B cell (primary cell): ENCODE data around the gene WDFY2. TPM values are rescaled to one million over a fixed set of nuclear protein-coding genes. Genes with fewer than 3 reads are reported as not detected.

Experiments used
- ATAC-seq: fragments of 200-7000 bp; cut with Tn5 transposase; one replicate; pipeline ENCODE4 v1.10.0; 2021; ENCODE audit warnings: low read depth, mild to moderate bottlenecking, moderate number of reproducible peaks, moderate library complexity
- CTCF ChIA-PET: fragments of 350-600 bp; sonication (Branson Sonifier 250); formaldehyde crosslinking; loops from one replicate; lab custom pipeline; 2021; ENCODE audit warnings: antibody characterized with exemption, inconsistent platforms; lab: Charles Lee
- POLR2A ChIA-PET: fragments of 350-600 bp; sonication (Branson Sonifier 250); formaldehyde crosslinking; loops from one replicate; lab custom pipeline; 2021; ENCODE audit warnings: antibody characterized with exemption; lab: Charles Lee
- DNase-seq: peaks from one replicate; pipeline ENCODE4 v3.0.0; 2013
- H2AFZ ChIP-seq: 2 replicates; pipeline ENCODE4 v1.6.1; 2012; ENCODE audit warnings: mild to moderate bottlenecking, low read depth, low read length; ENCODE audit not compliant: insufficient read depth, poor library complexity, severe bottlenecking
- H3K27ac ChIP-seq, 2 donors: 1 replicate in 1 of 2; 2 replicates in 1 of 2; pipeline ENCODE4 v1.5.1; 2012 to 2013; ENCODE audit warnings: low read length in 2 of 2, mild to moderate bottlenecking in 2 of 2, moderate library complexity in 1 of 2
- H3K27me3 ChIP-seq, 4 experiments: fragments of 200-600 bp in 1 of 4; sonication (generic) in 1 of 4; replicated peaks in 1 of 4; 1 replicate in 2 of 4; 2 replicates in 2 of 4; pipeline versions ENCODE4 v1.6.1 to v1.7.0; 2013 to 2016; ENCODE audit warnings: low read length in 3 of 4, mild to moderate bottlenecking in 2 of 4, mixed read lengths in 1 of 4, moderate library complexity in 1 of 4; ENCODE audit not compliant: insufficient read depth in 4 of 4, control insufficient read depth in 3 of 4; ENCODE audit errors: control extremely low read depth in 1 of 4
- H3K36me3 ChIP-seq, 2 experiments: replicated peaks in 1 of 2; 1 replicate in 1 of 2; 2 replicates in 1 of 2; pipeline versions ENCODE4 v1.6.1 to v1.7.1; 2013; ENCODE audit warnings: low read length in 1 of 2; ENCODE audit not compliant: insufficient read depth in 2 of 2, control insufficient read depth in 1 of 2; ENCODE audit errors: control extremely low read depth in 1 of 2, extremely low read depth in 1 of 2
- H3K4me1 ChIP-seq, 2 donors: fragments of 200-600 bp in 1 of 2; sonication (generic) in 1 of 2; 1 replicate in 1 of 2; 2 replicates in 1 of 2; pipeline versions ENCODE4 v1.5.1 to v1.6.1; 2013 to 2017; ENCODE audit warnings: low read length in 2 of 2; ENCODE audit not compliant: control insufficient read depth in 2 of 2, insufficient read depth in 2 of 2
- H3K4me2 ChIP-seq: replicated peaks from 2 replicates; pipeline ENCODE3; 2012; ENCODE audit warnings: mild to moderate bottlenecking, low read depth, low read length; ENCODE audit not compliant: poor library complexity, severe bottlenecking
- H3K4me3 ChIP-seq, 5 experiments: fragments of 200-600 bp in 1 of 5; sonication (generic) in 1 of 5; 1 replicate in 3 of 5; 2 replicates in 2 of 5; pipeline versions ENCODE4 v1.5.1 to v1.7.0; 2011 to 2016; ENCODE audit warnings: low read length in 4 of 5, mild to moderate bottlenecking in 4 of 5, low read depth in 2 of 5, control low read depth in 1 of 5, moderate library complexity in 1 of 5; ENCODE audit not compliant: insufficient read depth in 1 of 5; ENCODE audit errors: control extremely low read depth in 1 of 5, extremely low read depth in 1 of 5
- H3K79me2 ChIP-seq: fragments of 200-600 bp; sonication (generic); one replicate; pipeline ENCODE4 v1.6.0; 2016; ENCODE audit warnings: low read length; ENCODE audit not compliant: control insufficient read depth, insufficient read depth
- H3K9ac ChIP-seq: fragments of 200-600 bp; sonication (generic); 2 replicates; pipeline ENCODE4 v1.6.1; 2017; ENCODE audit warnings: mild to moderate bottlenecking, low read length, moderate library complexity
- H3K9me3 ChIP-seq, 3 donors: one replicate each; pipeline versions ENCODE4 v1.6.1 to v1.7.1; 2013; ENCODE audit warnings: low read length in 2 of 3; ENCODE audit not compliant: control insufficient read depth in 2 of 3, insufficient read depth in 1 of 3; ENCODE audit errors: control extremely low read depth in 1 of 3
- H4K20me1 ChIP-seq: 2 replicates; pipeline ENCODE4 v1.6.0; 2012; ENCODE audit warnings: mild to moderate bottlenecking, low read length; ENCODE audit not compliant: insufficient read depth, control insufficient read depth, poor library complexity, severe bottlenecking
- H3K27ac Mint-ChIP-seq: one replicate; pipeline ENCODE4 v1.8.0; 2021; ENCODE audit warnings: mixed read lengths
- H3K27me3 Mint-ChIP-seq: one replicate; pipeline ENCODE4 v1.8.0; 2021; ENCODE audit warnings: mixed read lengths
- H3K4me1 Mint-ChIP-seq: one replicate; pipeline ENCODE4 v1.8.0; 2021; ENCODE audit warnings: mixed read lengths
- H3K4me3 Mint-ChIP-seq: one replicate; pipeline ENCODE4 v1.8.0; 2021; ENCODE audit warnings: mixed read lengths
- H3K9me3 Mint-ChIP-seq: one replicate; pipeline ENCODE4 v1.8.0; 2022; ENCODE audit warnings: mixed read lengths; ENCODE audit not compliant: insufficient read depth
- EZH2 ChIP-seq: IDR thresholded peaks from 2 replicates; pipeline ENCODE4 v1.6.1; 2012; ENCODE audit warnings: borderline replicate concordance, low read depth, mild to moderate bottlenecking, moderate library complexity, low read length; ENCODE audit not compliant: insufficient read depth, poor library complexity, severe bottlenecking
- WGBS: methylation state at CpG from one replicate; pipeline ENCODE4 v1.1.5; 2013; ENCODE audit warnings: missing lambda C conversion rate; ENCODE audit not compliant: insufficient coverage; 5-methylcytosine and 5-hydroxymethylcytosine counted together
- intact Hi-C: fragments of 100-400 bp; cut with micrococcal nuclease; formaldehyde crosslinking; loops from one replicate; pipeline ENCODE4 v1.10.0; 2022
- polyA plus RNA-seq: library from polyadenylated mRNA; depleted of rRNA; stranded (reverse); fragments of >200 nt; gene quantifications from 2 replicates; pipeline ENCODE4 v1.2.3, GENCODE V29; 2012
- total RNA-seq, 2 donors: library from RNA; stranded (reverse); fragments of 120-200 nt in 1 of 2; gene quantifications; 1 replicate in 1 of 2; 2 replicates in 1 of 2; pipeline versions ENCODE4 v1.2.3 to v1.2.4, GENCODE V29; 2013 to 2022
- TF ChIP-seq, protein P1 (sequence below): fragments of 200-600 bp; IDR thresholded peaks from one replicate; pipeline ENCODE4 v1.8.0; 2022; ENCODE audit warnings: antibody characterized with exemption, mild to moderate bottlenecking

Gene WDFY2
- total and polyA plus RNA-seq, 2 donors (not counting 1 experiment from before 2014, with no cell fraction given) = 12.4 to 47.7 TPM

DNA sequence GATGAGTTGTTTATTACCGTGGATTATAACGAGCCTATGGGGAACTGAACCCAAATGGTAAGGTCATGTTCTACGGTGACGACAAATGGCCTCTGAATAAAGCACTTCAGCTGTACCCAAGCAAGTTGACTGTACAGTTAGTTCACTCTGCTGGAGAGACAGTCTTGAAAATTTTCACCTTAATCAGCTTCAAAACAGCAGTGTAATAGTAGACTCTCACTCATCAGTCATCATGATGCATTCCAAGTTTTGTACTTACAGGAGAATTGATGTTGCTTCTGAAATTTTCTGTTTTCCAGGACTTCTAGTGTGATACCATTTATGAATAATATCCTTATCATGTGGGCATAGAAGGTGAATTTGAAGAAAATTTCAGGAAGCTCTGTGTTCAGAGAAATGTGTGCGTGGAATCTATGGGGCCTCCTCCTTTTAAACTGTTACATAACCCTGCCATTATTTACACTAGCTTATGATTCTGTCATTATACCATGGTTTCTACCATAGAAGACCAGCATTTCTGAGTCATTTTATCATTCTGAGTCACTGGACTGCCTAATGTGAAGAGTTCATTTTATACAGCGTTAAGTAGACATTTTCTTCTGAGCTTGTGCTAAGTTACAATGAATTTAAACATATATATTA, 96.9 kb downstream of the WDFY2 start:
- H3K9ac ChIP-seq = no peak overlapping the region
- DNase-seq (no peak), ATAC-seq (no peak)
- Mint-ChIP-seq H3K9me3 (no peaks in the 10 kb centered on the region), H3K4me1 (no peaks in the 10 kb centered on the region), H3K27ac (no peak overlapping the region), H3K27me3 (no peaks in the 10 kb centered on the region), H3K4me3 (no peak overlapping the region)
- H3K36me3 ChIP-seq = no peaks in the 10 kb centered on the region
- peaks cover 19% of the 10 kb centered on the region for H3K79me2 ChIP-seq
- no peaks in the 10 kb centered on the region for H3K4me1 ChIP-seq
- TF ChIP-seq EZH2 = no peak
- TF ChIP-seq, protein P1, sequence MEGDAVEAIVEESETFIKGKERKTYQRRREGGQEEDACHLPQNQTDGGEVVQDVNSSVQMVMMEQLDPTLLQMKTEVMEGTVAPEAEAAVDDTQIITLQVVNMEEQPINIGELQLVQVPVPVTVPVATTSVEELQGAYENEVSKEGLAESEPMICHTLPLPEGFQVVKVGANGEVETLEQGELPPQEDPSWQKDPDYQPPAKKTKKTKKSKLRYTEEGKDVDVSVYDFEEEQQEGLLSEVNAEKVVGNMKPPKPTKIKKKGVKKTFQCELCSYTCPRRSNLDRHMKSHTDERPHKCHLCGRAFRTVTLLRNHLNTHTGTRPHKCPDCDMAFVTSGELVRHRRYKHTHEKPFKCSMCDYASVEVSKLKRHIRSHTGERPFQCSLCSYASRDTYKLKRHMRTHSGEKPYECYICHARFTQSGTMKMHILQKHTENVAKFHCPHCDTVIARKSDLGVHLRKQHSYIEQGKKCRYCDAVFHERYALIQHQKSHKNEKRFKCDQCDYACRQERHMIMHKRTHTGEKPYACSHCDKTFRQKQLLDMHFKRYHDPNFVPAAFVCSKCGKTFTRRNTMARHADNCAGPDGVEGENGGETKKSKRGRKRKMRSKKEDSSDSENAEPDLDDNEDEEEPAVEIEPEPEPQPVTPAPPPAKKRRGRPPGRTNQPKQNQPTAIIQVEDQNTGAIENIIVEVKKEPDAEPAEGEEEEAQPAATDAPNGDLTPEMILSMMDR = no peak
- no peak overlapping the region for H2AFZ ChIP-seq
- H4K20me1 ChIP-seq = peaks cover 6% of the 10 kb centered on the region
- WGBS = 100% methylated on average over 4 of the region's 6 CpGs
- no peaks in the 10 kb centered on the region for H3K9me3 ChIP-seq
- ChIA-PET POLR2A (no interaction called here), CTCF (interaction anchor here (0.6 kb wide), 1 partner anchor 459 kb away, joined by 4 read pairs; no protein-coding TSS in a partner anchor)
- H3K4me2 ChIP-seq = no peak overlapping the region
- no peak overlapping the region for H3K4me3 ChIP-seq
- no peak overlapping the region for H3K27ac ChIP-seq
- H3K27me3 ChIP-seq = no peaks in the 10 kb centered on the region
- intact Hi-C loops = no loop called here

DNA sequence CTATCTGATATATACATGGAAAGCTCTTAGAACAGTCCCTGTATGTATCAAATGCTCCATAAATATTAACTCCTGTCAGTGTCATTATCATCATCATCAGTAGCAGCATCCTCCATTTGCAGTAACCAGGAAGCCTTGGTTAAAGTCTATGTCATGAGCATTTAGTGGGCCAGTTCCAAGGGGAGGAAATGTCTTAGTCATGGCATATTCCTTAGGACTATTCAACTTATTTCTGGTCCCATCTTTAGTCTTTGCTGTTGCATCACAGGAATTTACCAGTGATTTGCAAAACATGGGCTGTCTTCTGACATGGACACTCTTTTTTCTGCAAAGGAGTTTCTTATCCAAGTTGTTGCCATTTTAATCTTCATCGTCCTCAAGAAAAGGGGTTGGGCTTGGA, 98.4 kb downstream of the WDFY2 start:
- no peak overlapping the region for H2AFZ ChIP-seq
- no peaks in the 10 kb centered on the region for H3K9me3 ChIP-seq
- DNase-seq (no peak), ATAC-seq (no peak)
- no peak overlapping the region for H3K27ac Mint-ChIP-seq
- peaks cover under 1% of the 10 kb centered on the region for H3K4me1 Mint-ChIP-seq
- TF ChIP-seq, protein P1 = no peak
- TF ChIP-seq EZH2 = no peak
- no peaks in the 10 kb centered on the region for H3K27me3 Mint-ChIP-seq
- intact Hi-C loops = no loop called here
- no peak overlapping the region for H3K9ac ChIP-seq
- CTCF ChIA-PET = no interaction called here
- WGBS = no CpG with 5 or more reads among the region's 1 CpG
- POLR2A ChIA-PET = no interaction called here
- H3K27ac ChIP-seq = no peak overlapping the region
- H4K20me1 ChIP-seq = no peaks in the 10 kb centered on the region
- H3K4me3 ChIP-seq = no peak overlapping the region
- no peaks in the 10 kb centered on the region for H3K9me3 Mint-ChIP-seq
- no peak overlapping the region for H3K4me3 Mint-ChIP-seq
- no peak overlapping the region for H3K4me2 ChIP-seq
- no peaks in the 10 kb centered on the region for H3K27me3 ChIP-seq
- no peaks in the 10 kb centered on the region for H3K4me1 ChIP-seq
- no peaks in the 10 kb centered on the region for H3K36me3 ChIP-seq
- peaks cover 20% of the 10 kb centered on the region for H3K79me2 ChIP-seq
